Coronary artery (tissue), 2 donors: ENCODE measurements around the gene UBD.

Experiments
- DNase-seq: peaks from one replicate; pipeline ENCODE4 v3.0.0-alpha.2; 2017; ENCODE audit warnings: low spot score
- H3K27ac ChIP-seq, 2 donors: fragments of 200-600 bp; sonication (generic); one replicate each; pipeline ENCODE4 v1.5.1; 2016 to 2019
- H3K4me3 ChIP-seq: fragments of 200-600 bp; sonication (generic); 2 replicates; pipeline ENCODE4 v1.5.1; 2016; ENCODE audit warnings: mild to moderate bottlenecking, moderate library complexity
- TF ChIP-seq, protein P1 (sequence below): fragments of 200-600 bp; sonication (generic); IDR thresholded peaks from one replicate; pipeline ENCODE4 v1.5.1; 2019; ENCODE audit warnings: antibody characterized with exemption

Gene UBD

DNA sequence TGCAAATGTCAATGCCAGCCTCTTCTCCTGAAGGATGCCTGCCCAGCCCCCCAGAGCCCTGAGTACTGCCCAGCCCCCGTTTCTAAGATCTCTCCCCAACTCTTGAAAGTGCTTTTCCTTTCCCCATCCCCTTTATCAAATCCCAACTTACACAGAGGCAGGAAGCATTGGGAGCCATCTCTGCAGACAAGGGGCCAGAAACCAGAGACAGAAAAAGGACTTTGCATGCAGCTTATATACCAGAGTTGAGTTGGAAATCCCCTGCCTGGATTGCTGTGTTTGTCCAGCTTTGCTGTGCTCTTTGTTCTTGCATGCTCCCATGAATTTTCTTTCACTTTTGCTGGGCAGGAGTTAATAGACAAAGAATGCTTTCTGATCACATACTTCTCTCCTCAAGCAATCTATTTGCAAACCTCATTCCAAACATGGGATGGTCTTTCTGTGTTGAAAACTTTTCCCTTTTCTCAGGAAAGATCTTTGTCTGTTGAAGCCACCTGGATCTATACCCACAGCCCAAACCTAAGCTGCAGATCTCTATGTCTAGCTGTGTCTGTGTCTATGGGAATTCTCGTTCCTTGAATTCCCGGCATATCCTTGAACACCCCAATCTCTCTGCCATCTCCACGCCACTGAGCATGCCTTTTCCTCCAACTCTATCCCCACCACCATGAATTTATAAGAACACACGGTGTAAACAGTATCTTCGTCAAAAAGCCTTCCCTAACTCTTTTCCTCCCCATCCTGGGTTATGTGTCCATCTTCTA, at the start of gene UBD:
UBD (minus strand) TSS at position 209 of the 764 bp plus-strand sequence; CDS start at position 178, 31 bp downstream.
- H3K27ac ChIP-seq, result no peak within 1 kb of the TSS
- H3K4me3 ChIP-seq, result no peak within 1 kb of the TSS
- TF ChIP-seq, protein P1, sequence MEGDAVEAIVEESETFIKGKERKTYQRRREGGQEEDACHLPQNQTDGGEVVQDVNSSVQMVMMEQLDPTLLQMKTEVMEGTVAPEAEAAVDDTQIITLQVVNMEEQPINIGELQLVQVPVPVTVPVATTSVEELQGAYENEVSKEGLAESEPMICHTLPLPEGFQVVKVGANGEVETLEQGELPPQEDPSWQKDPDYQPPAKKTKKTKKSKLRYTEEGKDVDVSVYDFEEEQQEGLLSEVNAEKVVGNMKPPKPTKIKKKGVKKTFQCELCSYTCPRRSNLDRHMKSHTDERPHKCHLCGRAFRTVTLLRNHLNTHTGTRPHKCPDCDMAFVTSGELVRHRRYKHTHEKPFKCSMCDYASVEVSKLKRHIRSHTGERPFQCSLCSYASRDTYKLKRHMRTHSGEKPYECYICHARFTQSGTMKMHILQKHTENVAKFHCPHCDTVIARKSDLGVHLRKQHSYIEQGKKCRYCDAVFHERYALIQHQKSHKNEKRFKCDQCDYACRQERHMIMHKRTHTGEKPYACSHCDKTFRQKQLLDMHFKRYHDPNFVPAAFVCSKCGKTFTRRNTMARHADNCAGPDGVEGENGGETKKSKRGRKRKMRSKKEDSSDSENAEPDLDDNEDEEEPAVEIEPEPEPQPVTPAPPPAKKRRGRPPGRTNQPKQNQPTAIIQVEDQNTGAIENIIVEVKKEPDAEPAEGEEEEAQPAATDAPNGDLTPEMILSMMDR, result no peak
- no peak for DNase-seq

DNA sequence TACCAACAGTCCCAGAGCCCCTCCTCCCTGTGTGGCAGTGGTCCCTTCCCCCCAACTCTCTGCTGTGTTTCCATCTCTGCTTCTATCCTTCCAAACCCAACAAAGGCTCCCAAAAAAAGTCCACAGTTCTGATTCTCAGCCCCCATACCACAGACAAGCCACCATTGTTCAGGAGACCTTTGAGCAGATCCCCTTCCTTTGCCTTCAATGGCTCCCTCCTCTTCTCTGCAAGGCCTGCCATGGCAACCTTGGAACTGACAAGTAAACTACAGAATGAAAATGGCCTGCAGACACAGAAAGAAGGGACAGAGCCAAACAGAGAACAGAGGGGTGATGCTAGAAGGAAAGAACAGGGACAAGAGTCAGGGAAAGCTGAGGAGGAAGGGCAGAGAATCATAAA, 48.6 kb upstream of the UBD start:
- no peak for DNase-seq
- TF ChIP-seq, protein P1, result no peak
- Histone ChIP-seq H3K4me3 (no peak overlapping the region), H3K27ac (no peak overlapping the region)

DNA sequence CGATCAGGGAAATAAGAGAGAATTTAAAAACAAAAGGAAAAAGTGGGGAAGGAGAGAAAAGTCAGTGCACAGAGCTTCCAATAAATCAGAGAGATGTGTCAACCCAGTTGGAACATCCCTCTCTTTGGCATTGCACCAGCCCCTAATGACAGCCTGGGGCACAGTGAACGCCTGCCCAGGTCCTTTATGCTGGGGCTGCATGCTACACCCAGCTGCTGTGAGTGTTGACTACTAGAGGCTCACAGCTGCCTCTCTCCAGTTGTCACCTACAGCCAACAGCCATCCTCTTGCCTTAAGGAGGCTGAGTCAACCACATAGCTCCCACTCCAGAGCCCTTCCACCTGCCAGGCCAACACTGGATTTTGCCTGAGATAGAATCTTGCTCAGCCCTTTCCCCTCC, 44.4 kb upstream of the UBD start:
- Histone ChIP-seq H3K4me3 (no peak overlapping the region), H3K27ac (no peak overlapping the region)
- TF ChIP-seq, protein P1, result no peak
- DNase-seq, result no peak

DNA sequence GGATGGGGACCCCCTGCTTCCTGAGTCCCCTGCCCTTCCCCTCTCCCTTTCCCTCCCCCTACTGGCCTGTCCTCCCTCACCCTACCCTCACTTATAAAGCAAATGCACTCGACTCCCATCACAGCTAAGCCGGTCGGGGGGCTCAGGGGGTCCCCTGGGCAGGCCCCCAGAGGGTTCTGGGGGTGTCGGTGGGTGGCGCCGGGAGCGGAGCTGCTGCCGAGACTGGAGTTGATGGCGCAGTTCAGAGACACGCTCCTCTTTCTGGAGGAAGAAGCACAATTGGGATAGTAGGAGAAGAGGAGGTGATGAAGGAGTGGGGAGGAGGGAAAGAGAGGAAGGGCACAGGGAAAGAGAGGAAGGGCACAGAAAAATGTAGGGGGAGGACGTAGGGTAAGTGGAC, 43.9 kb upstream of the UBD start:
- Histone ChIP-seq H3K27ac (no peak overlapping the region), H3K4me3 (no peak overlapping the region)
- TF ChIP-seq, protein P1, result no peak
- no peak for DNase-seq

DNA sequence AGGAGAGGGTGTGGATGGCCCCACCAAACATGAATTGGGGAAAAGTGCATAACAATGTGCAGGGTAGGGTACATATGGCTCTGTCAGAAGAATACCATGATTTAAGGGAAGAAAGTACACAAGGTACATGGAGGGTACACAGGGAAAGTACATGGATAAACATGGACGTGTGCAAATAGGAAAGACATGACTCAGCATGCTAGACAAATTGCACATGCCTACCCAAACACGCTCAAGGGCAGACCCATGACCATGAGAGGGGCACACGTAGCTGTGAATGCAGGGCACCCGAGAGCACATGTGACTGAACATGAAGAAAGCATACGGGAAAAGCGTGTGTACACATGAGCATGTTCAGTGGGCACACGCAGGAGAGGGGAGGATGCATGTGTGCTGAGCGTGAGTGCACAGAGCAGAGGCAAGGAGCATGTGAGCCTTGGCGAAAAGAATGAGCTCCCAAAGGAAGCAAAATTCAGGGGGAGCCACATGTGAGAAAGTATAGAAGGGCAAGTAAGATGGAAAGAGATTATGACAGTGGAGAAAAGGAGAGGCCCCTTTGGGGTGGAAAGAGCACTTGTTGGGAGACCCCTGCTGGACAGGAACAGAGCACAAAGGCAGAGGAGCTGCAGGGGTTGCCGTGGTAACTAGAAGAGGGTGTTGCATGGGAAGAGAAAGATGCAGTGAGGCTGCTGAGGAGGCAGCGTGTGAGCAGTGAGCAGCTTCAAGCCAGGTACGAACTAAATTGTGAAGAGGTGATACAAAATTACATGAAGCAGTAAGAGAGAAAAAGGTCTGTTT, 43.2 kb upstream of the UBD start:
- TF ChIP-seq, protein P1, result no peak
- no peak overlapping the region for H3K27ac ChIP-seq
- H3K4me3 ChIP-seq, result no peak overlapping the region
- DNase-seq, result no peak

DNA sequence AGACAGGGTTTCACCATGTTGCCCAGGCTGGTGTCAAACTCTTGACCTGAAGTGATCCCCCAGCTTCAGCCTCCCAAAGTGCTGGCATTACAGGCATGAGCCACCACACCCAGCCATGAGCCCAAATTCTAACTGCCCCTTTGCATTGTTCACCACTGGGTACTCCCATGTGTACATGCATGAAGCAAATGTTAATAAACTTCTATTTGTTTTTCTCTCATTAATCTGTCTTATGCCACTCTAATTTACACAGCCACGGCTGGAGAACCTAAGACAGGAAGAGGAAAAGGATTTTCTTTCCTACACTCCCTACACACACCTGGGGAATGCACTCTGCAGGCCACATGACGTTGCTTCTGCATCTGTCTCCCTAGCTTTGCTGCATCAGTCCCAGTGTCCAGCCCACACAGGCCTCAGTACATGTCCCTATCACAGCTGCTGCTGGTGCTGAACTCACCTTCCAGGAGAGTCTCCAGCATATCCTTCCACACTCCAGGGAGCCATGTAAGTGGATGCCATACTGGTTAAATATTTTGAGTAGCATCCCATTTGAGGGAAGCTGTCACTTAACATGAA, 38.7 kb upstream of the UBD start:
- DNase-seq, result no peak
- H3K4me3 ChIP-seq, result no peak overlapping the region
- TF ChIP-seq, protein P1, result no peak
- no peak overlapping the region for H3K27ac ChIP-seq
